Astrocyte (in vitro differentiated cells and primary cell): ENCODE results near the gene DIP2C. TPM values are rescaled to one million over a fixed set of nuclear protein-coding genes. Genes with fewer than 3 reads are reported as not detected.

Source experiments
- DNase-seq: peaks from one replicate; pipeline ENCODE4 v3.0.0-alpha.2; 2010; ENCODE audit warnings: low read depth
- FAIRE-seq: peaks from 2 replicates; lab custom pipeline; 2011; peaks lifted over from hg19 to GRCh38; lab: Jason Lieb, UNC
- H2AFZ ChIP-seq: 2 replicates; pipeline ENCODE4 v1.6.0; 2012; ENCODE audit warnings: low read depth, low read length, inconsistent platforms
- H3K27ac ChIP-seq: 2 replicates; pipeline ENCODE4 v1.5.1; 2011; ENCODE audit warnings: low read depth, low read length, inconsistent platforms
- H3K27me3 ChIP-seq: 2 replicates; pipeline ENCODE4 v1.6.0; 2011; ENCODE audit warnings: low read length, inconsistent platforms; ENCODE audit not compliant: insufficient read depth
- H3K36me3 ChIP-seq: 2 replicates; pipeline ENCODE4 v1.5.1; 2011; ENCODE audit warnings: low read length, inconsistent platforms; ENCODE audit not compliant: insufficient read depth
- H3K4me1 ChIP-seq: 2 replicates; pipeline ENCODE4 v1.5.1; 2011; ENCODE audit warnings: low read length, inconsistent platforms; ENCODE audit not compliant: insufficient read depth
- H3K4me2 ChIP-seq: 2 replicates; pipeline ENCODE4 v1.6.0; 2012; ENCODE audit warnings: low read length, inconsistent platforms
- H3K4me3 ChIP-seq: 2 replicates; pipeline ENCODE4 v1.5.1; 2011; ENCODE audit warnings: low read depth, mild to moderate bottlenecking, low read length, inconsistent platforms; ENCODE audit not compliant: insufficient read depth
- H3K79me2 ChIP-seq: 2 replicates; pipeline ENCODE4 v1.6.0; 2012; ENCODE audit warnings: mild to moderate bottlenecking, low read length, inconsistent platforms; ENCODE audit not compliant: insufficient read depth
- H3K9ac ChIP-seq: 2 replicates; pipeline ENCODE4 v1.6.0; 2012; ENCODE audit warnings: mild to moderate bottlenecking, low read length, inconsistent platforms
- H3K9me3 ChIP-seq: 2 replicates; pipeline ENCODE4 v1.5.1; 2012; ENCODE audit warnings: low read depth, mild to moderate bottlenecking, low read length, inconsistent platforms; ENCODE audit not compliant: insufficient read depth
- H4K20me1 ChIP-seq: 2 replicates; pipeline ENCODE4 v1.6.0; 2012; ENCODE audit warnings: low read length, inconsistent platforms; ENCODE audit not compliant: insufficient read depth
- H3K27ac Mint-ChIP-seq: one replicate; pipeline ENCODE4 v1.8.0; 2021; ENCODE audit warnings: mild to moderate bottlenecking, mixed read lengths; ENCODE audit not compliant: unreplicated experiment
- H3K27me3 Mint-ChIP-seq: one replicate; pipeline ENCODE4 v1.8.0; 2021; ENCODE audit warnings: low read depth, mixed read lengths; ENCODE audit not compliant: unreplicated experiment
- H3K36me3 Mint-ChIP-seq: one replicate; pipeline ENCODE4 v1.8.0; 2021; ENCODE audit warnings: low read depth, mixed read lengths; ENCODE audit not compliant: unreplicated experiment
- H3K4me1 Mint-ChIP-seq: one replicate; pipeline ENCODE4 v1.8.0; 2021; ENCODE audit warnings: low read depth, mixed read lengths; ENCODE audit not compliant: unreplicated experiment
- H3K4me3 Mint-ChIP-seq: one replicate; pipeline ENCODE4 v1.8.0; 2021; ENCODE audit warnings: mild to moderate bottlenecking, moderate library complexity, mixed read lengths; ENCODE audit not compliant: unreplicated experiment
- H3K9me3 Mint-ChIP-seq: one replicate; pipeline ENCODE4 v1.8.0; 2021; ENCODE audit warnings: mild to moderate bottlenecking, mixed read lengths; ENCODE audit not compliant: unreplicated experiment
- CTCF ChIP-seq: IDR thresholded peaks from 2 replicates; pipeline ENCODE4 v1.5.1; 2011; ENCODE audit warnings: low read depth, mild to moderate bottlenecking, inconsistent platforms, low read length, moderate library complexity; ENCODE audit not compliant: insufficient read depth
- EZH2 ChIP-seq: IDR thresholded peaks from 2 replicates; pipeline ENCODE4 v1.6.1; 2012; ENCODE audit warnings: mild to moderate bottlenecking, low read length, inconsistent platforms; ENCODE audit not compliant: insufficient read depth
- total RNA-seq: library from RNA; stranded (reverse); gene quantifications from 2 replicates; pipeline ENCODE4 v1.2.1, GENCODE V29; 2021

The DIP2C gene
- total RNA-seq, 1 donor from 2014 or later = 27.3 TPM

- Histone ChIP-seq H3K9me3 (no peaks in the 10 kb centered on the region), H3K27ac (no peak overlapping the region), H2AFZ (no peak overlapping the region), H3K4me3 (no peak overlapping the region), H3K4me1 (peaks cover 2% of the 10 kb centered on the region), H3K79me2 (peaks cover 97% of the 10 kb centered on the region), H3K27me3 (no peaks in the 10 kb centered on the region), H3K36me3 (no peaks in the 10 kb centered on the region), H3K9ac (no peak overlapping the region), H4K20me1 (peaks cover 90% of the 10 kb centered on the region), H3K4me2 (no peak overlapping the region)
- Mint-ChIP-seq H3K27me3 (no peaks in the 10 kb centered on the region), H3K9me3 (no peaks in the 10 kb centered on the region), H3K27ac (no peak overlapping the region), H3K4me3 (no peak overlapping the region), H3K4me1 (peaks cover 12% of the 10 kb centered on the region), H3K36me3 (peaks cover 2% of the 10 kb centered on the region)
- FAIRE-seq (no peak), DNase-seq (no peak)
- no peak for TF ChIP-seq CTCF
- no peak for TF ChIP-seq EZH2
Measured at GRCh38 chr10:639001-639750, 50.3 kb downstream of the DIP2C start.

- peaks cover 12% of the 10 kb centered on the region for H3K4me1 ChIP-seq
- H3K36me3 ChIP-seq = no peaks in the 10 kb centered on the region
- H3K27ac Mint-ChIP-seq = no peak overlapping the region
Measured at GRCh38 chr10:637771-638195, 51.7 kb downstream of the DIP2C start.

More at GRCh38 chr10:637771-638195, 51.7 kb downstream of the DIP2C start:
- no peaks in the 10 kb centered on the region for H3K27me3 Mint-ChIP-seq
- Histone ChIP-seq H2AFZ (no peak overlapping the region), H3K4me3 (no peak overlapping the region), H3K9ac (no peak overlapping the region), H4K20me1 (peaks cover 95% of the 10 kb centered on the region), H3K27me3 (no peaks in the 10 kb centered on the region), H3K27ac (no peak overlapping the region), H3K4me2 (no peak overlapping the region), H3K79me2 (peaks cover 99% of the 10 kb centered on the region), H3K9me3 (no peaks in the 10 kb centered on the region)
- H3K36me3 Mint-ChIP-seq = peaks cover 2% of the 10 kb centered on the region
- FAIRE-seq = no peak
- H3K4me1 Mint-ChIP-seq = peaks cover 17% of the 10 kb centered on the region
- TF ChIP-seq CTCF (no peak), EZH2 (no peak)
- no peak overlapping the region for H3K4me3 Mint-ChIP-seq
- H3K9me3 Mint-ChIP-seq = peaks cover 2% of the 10 kb centered on the region
- no peak for DNase-seq
